ENCODE measurements around the gene HAUS1.

GRCh38 chr18:46070815-46071652 lies 33.2 kb upstream of the HAUS1 start:
- no peak for TF ChIP-seq CTCF (IDR thresholded peaks at IDR 0.05)
- TF ChIP-seq POLR2A (IDR thresholded peaks at IDR 0.05) = no peak
- TF ChIP-seq EP300 (IDR thresholded peaks at IDR 0.05) = no peak

All from tibial nerve (tissue), 4 donors.